NT2/D1 (cell line): ENCODE measurements around the gene DDX11.
"Not testable (repeated sequence)": the region's sequence is repeated elsewhere in the genome, so short reads cannot be mapped to it uniquely, and the experiment has no call there.

Experiments
- DNase-seq: peaks from one replicate; pipeline ENCODE4 v3.0.0-alpha.2; 2011; ENCODE audit warnings: low read depth, low spot score
- H3K27me3 ChIP-seq: 2 replicates; pipeline ENCODE4 v1.6.0; 2011; ENCODE audit warnings: mild to moderate bottlenecking; ENCODE audit not compliant: insufficient read length, insufficient read depth
- H3K36me3 ChIP-seq: 2 replicates; pipeline ENCODE4 v1.6.1; 2011; ENCODE audit warnings: mild to moderate bottlenecking, low read length, mixed read lengths; ENCODE audit not compliant: insufficient read depth, insufficient read length
- H3K4me1 ChIP-seq: 2 replicates; pipeline ENCODE4 v1.5.1; 2011; ENCODE audit not compliant: insufficient read depth, insufficient read length
- H3K4me3 ChIP-seq: 2 replicates; pipeline ENCODE4 v1.5.1; 2011; ENCODE audit warnings: low read depth; ENCODE audit not compliant: insufficient read length
- H3K9ac ChIP-seq: 2 replicates; pipeline ENCODE4 v1.6.0; 2011; ENCODE audit warnings: low read depth; ENCODE audit not compliant: insufficient read length
- H3K9me3 ChIP-seq: 2 replicates; pipeline ENCODE4 v1.5.1; 2011; ENCODE audit warnings: mild to moderate bottlenecking, low read length; ENCODE audit not compliant: insufficient read depth
- SUZ12 ChIP-seq: IDR thresholded peaks from 2 replicates; pipeline ENCODE4 v1.6.1; 2011; ENCODE audit not compliant: insufficient read length, insufficient read depth; ENCODE audit errors: extremely low read depth
- YY1 ChIP-seq: IDR thresholded peaks from 2 replicates; pipeline ENCODE4 v1.6.1; 2011; ENCODE audit not compliant: insufficient read length, insufficient read depth
- ZNF274 ChIP-seq: IDR thresholded peaks from 2 replicates; pipeline ENCODE4 v1.6.1; 2011; ENCODE audit warnings: mild to moderate bottlenecking, low read depth, low read length

The DDX11 gene

GRCh38 chr12:31105668-31106067, 32.0 kb downstream of the DDX11 start:
- no peak overlapping the region for H3K9ac ChIP-seq
- H3K27me3 ChIP-seq: no peaks in the 10 kb centered on the region
- no peak overlapping the region for H3K4me3 ChIP-seq
- no peak for TF ChIP-seq SUZ12
- no peaks in the 10 kb centered on the region for H3K4me1 ChIP-seq
- peaks cover 50% of the 10 kb centered on the region for H3K36me3 ChIP-seq
- no peak for DNase-seq
- H3K9me3 ChIP-seq: no peaks in the 10 kb centered on the region

- no peak overlapping the region for H3K4me3 ChIP-seq
- H3K9me3 ChIP-seq: no peaks in the 10 kb centered on the region
- H3K36me3 ChIP-seq: peaks cover 44% of the 10 kb centered on the region
- DNase-seq: no peak
- H3K27me3 ChIP-seq: no peaks in the 10 kb centered on the region
- no peak overlapping the region for H3K9ac ChIP-seq
- TF ChIP-seq SUZ12 (no peak), YY1 (no peak), ZNF274 (no peak)
- no peaks in the 10 kb centered on the region for H3K4me1 ChIP-seq
These were observed 32.6 kb downstream of the DDX11 start for GRCh38 chr12:31106101-31106803.

- H3K4me3 ChIP-seq, H3K9ac ChIP-seq, H3K9me3 ChIP-seq, H3K27me3 ChIP-seq, DNase-seq, H3K4me1 ChIP-seq: not testable (repeated sequence)
- peaks cover 13% of the 10 kb centered on the region for H3K36me3 ChIP-seq
These were observed 36.1 kb downstream of the DDX11 start for GRCh38 chr12:31109773-31110172.

GRCh38 chr12:31110263-31110662, 36.6 kb downstream of the DDX11 start:
- H3K4me1 ChIP-seq, H3K9me3 ChIP-seq, H3K9ac ChIP-seq, DNase-seq, H3K27me3 ChIP-seq, H3K36me3 ChIP-seq, H3K4me3 ChIP-seq: not testable (repeated sequence)

- not testable (repeated sequence) for DNase-seq, H3K9ac ChIP-seq, H3K36me3 ChIP-seq, H3K4me3 ChIP-seq, H3K9me3 ChIP-seq
- H3K4me1 ChIP-seq: peaks cover 11% of the 10 kb centered on the region
- peaks cover 23% of the 10 kb centered on the region for H3K27me3 ChIP-seq
These were observed 41.5 kb downstream of the DDX11 start for GRCh38 chr12:31115092-31115601.

GRCh38 chr12:31116846-31117202, 43.2 kb downstream of the DDX11 start:
- Histone ChIP-seq H3K4me1 (peaks cover 12% of the 10 kb centered on the region), H3K9ac (peak overlapping the region; percentile 69), H3K4me3 (peak overlapping the region; percentile 76), H3K27me3 (peaks cover 27% of the 10 kb centered on the region)
- not testable (repeated sequence) for DNase-seq, H3K9me3 ChIP-seq, H3K36me3 ChIP-seq

GRCh38 chr12:31117203-31118011, 43.7 kb downstream of the DDX11 start:
- DNase-seq: peak; percentile 55
- H3K9ac ChIP-seq: peak overlapping the region; percentile 69
- peaks cover 27% of the 10 kb centered on the region for H3K27me3 ChIP-seq
- peaks cover 12% of the 10 kb centered on the region for H3K4me1 ChIP-seq
- H3K36me3 ChIP-seq: no peaks in the 10 kb centered on the region
- peak overlapping the region; percentile 76 for H3K4me3 ChIP-seq
- no peaks in the 10 kb centered on the region for H3K9me3 ChIP-seq
- TF ChIP-seq SUZ12: no peak
- no peak for TF ChIP-seq ZNF274
- TF ChIP-seq YY1: no peak
